ENCODE measurements around the gene DPP6.

DPP6 gene

GRCh38 chr7:154324196-154324595, 272.0 kb downstream of the DPP6 start:
- ChIA-PET CTCF (no interaction called here), POLR2A (no interaction called here)
- H3K4me3 ChIP-seq (ENCODE audit: low read depth, low read length): no peak overlapping the region
- DNase-seq (ENCODE audit: low read depth, low spot score): no peak
- TF ChIP-seq CTCF (IDR thresholded peaks at IDR 0.05; ENCODE audit: insufficient read depth, low read length, missing control alignments): no peak

GRCh38 chr7:154326421-154326820, 274.2 kb downstream of the DPP6 start:
- POLR2A ChIA-PET: no interaction called here

GRCh38 chr7:154330318-154330717, 278.1 kb downstream of the DPP6 start:
- DNase-seq (ENCODE audit: low read depth, low spot score): no peak
- POLR2A ChIA-PET: no interaction called here
- CTCF ChIA-PET: no interaction called here

More at GRCh38 chr7:154326421-154326820, 274.2 kb downstream of the DPP6 start:
- no peak overlapping the region for H3K4me3 ChIP-seq (ENCODE audit: low read depth, low read length)
- CTCF ChIA-PET: no interaction called here
- no peak for DNase-seq (ENCODE audit: low read depth, low spot score)
- TF ChIP-seq CTCF (IDR thresholded peaks at IDR 0.05; ENCODE audit: insufficient read depth, low read length, missing control alignments): no peak

GRCh38 chr7:154332811-154333580, 280.8 kb downstream of the DPP6 start:
- ChIA-PET POLR2A (no interaction called here), CTCF (no interaction called here)
- no peak for DNase-seq (ENCODE audit: low read depth, low spot score)
- no peak for TF ChIP-seq CTCF (IDR thresholded peaks at IDR 0.05; ENCODE audit: insufficient read depth, low read length, missing control alignments)
- no peak overlapping the region for H3K4me3 ChIP-seq (ENCODE audit: low read depth, low read length)

More at GRCh38 chr7:154330318-154330717, 278.1 kb downstream of the DPP6 start:
- TF ChIP-seq CTCF (IDR thresholded peaks at IDR 0.05; ENCODE audit: insufficient read depth, low read length, missing control alignments): no peak
- no peak overlapping the region for H3K4me3 ChIP-seq (ENCODE audit: low read depth, low read length)

GRCh38 chr7:154336295-154336694, 284.1 kb downstream of the DPP6 start:
- DNase-seq (ENCODE audit: low read depth, low spot score): no peak
- CTCF ChIA-PET: no interaction called here
- TF ChIP-seq CTCF (IDR thresholded peaks at IDR 0.05; ENCODE audit: insufficient read depth, low read length, missing control alignments): no peak
- POLR2A ChIA-PET: no interaction called here
- H3K4me3 ChIP-seq (ENCODE audit: low read depth, low read length): no peak overlapping the region

GRCh38 chr7:154338701-154339506, 286.7 kb downstream of the DPP6 start:
- H3K4me3 ChIP-seq (ENCODE audit: low read depth, low read length): no peak overlapping the region
- ChIA-PET CTCF (no interaction called here), POLR2A (no interaction called here)
- TF ChIP-seq CTCF (IDR thresholded peaks at IDR 0.05; ENCODE audit: insufficient read depth, low read length, missing control alignments): no peak
- no peak for DNase-seq (ENCODE audit: low read depth, low spot score)
